ENCODE data around the gene C3orf62. TPM values are rescaled to one million over a fixed set of nuclear protein-coding genes. Genes with fewer than 3 reads are reported as not detected.

The C3orf62 gene
- total RNA-seq, 1 donor from 2014 or later: 5.3 TPM

DNA sequence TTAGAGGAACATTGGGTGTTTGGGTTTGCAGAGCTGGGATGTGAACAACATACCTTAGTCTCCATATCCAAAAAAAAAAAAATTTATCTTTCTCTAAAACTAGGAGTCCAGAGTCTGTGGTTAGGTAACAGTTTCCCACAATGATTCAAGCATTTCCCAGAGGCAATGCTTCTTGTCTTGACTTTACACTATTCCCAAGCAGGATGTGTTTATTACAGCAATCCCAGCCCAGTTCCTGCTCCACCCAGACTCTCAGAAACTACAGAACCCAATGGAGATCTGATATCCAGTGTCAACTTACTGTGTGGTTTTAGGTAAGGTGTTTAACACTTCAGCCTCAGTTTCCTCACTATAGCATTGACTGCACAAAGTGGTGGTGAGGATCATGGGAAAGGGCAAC is 2.3 kb upstream of the C3orf62 start:
- Mint-ChIP-seq H3K27me3 (no peaks in the 10 kb centered on the region), H3K4me1 (peaks cover 22% of the 10 kb centered on the region), H3K36me3 (ENCODE audit: low read depth) (peaks cover 50% of the 10 kb centered on the region), H3K9me3 (no peaks in the 10 kb centered on the region), H3K4me3 (no peak overlapping the region), H3K27ac (no peak overlapping the region)
- CTCF ChIA-PET: no interaction called here
- TF ChIP-seq, protein P1, sequence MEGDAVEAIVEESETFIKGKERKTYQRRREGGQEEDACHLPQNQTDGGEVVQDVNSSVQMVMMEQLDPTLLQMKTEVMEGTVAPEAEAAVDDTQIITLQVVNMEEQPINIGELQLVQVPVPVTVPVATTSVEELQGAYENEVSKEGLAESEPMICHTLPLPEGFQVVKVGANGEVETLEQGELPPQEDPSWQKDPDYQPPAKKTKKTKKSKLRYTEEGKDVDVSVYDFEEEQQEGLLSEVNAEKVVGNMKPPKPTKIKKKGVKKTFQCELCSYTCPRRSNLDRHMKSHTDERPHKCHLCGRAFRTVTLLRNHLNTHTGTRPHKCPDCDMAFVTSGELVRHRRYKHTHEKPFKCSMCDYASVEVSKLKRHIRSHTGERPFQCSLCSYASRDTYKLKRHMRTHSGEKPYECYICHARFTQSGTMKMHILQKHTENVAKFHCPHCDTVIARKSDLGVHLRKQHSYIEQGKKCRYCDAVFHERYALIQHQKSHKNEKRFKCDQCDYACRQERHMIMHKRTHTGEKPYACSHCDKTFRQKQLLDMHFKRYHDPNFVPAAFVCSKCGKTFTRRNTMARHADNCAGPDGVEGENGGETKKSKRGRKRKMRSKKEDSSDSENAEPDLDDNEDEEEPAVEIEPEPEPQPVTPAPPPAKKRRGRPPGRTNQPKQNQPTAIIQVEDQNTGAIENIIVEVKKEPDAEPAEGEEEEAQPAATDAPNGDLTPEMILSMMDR (IDR thresholded peaks at IDR 0.05): no peak
- POLR2A ChIA-PET: interaction anchor here (0.5 to 1.0 kb wide), 2 partner anchors 61 to 94 kb away, joined by 3 to 5 read pairs; no protein-coding TSS in a partner anchor
- DNase-seq (no peak), ATAC-seq (ENCODE audit: low read depth) (no peak)
- intact Hi-C loops (cut with micrococcal nuclease): no loop called here

DNA sequence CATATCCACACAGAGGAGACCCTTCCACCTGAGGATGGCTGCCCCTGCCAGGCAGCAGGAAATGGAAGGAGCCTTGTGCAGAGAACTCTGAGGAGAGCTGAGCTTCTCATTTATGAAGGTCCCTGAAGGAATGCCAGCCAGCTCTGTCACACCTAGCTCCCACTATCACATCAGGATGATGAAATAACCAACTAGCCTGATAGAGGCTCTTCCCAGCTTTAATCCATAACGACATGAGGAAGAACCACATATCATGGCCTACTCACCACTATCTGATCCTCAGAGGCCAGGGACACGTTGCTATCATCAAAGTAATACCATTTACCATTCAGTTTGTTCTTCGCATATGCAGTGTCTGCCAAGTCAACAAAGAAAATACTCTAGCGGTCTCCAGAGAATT is 1.5 kb upstream of the C3orf62 start:
- no peaks in the 10 kb centered on the region for H3K27me3 Mint-ChIP-seq
- POLR2A ChIA-PET: interaction anchor here (0.5 to 2.2 kb wide), 5 partner anchors 27 to 185 kb away, joined by 3 to 8 read pairs (median 5); partner anchors contain the start of gene QRICH1
- CTCF ChIA-PET: no interaction called here
- intact Hi-C loops (cut with micrococcal nuclease): no loop called here
- no peak for DNase-seq
- peak overlapping the region; percentile 92 for H3K27ac Mint-ChIP-seq
- ATAC-seq (ENCODE audit: low read depth): no peak
- no peaks in the 10 kb centered on the region for H3K9me3 Mint-ChIP-seq
- H3K4me1 Mint-ChIP-seq: peaks cover 20% of the 10 kb centered on the region
- no peak overlapping the region for H3K4me3 Mint-ChIP-seq
- TF ChIP-seq, protein P1 (IDR thresholded peaks at IDR 0.05): no peak
- peaks cover 42% of the 10 kb centered on the region for H3K36me3 Mint-ChIP-seq (ENCODE audit: low read depth)

DNA sequence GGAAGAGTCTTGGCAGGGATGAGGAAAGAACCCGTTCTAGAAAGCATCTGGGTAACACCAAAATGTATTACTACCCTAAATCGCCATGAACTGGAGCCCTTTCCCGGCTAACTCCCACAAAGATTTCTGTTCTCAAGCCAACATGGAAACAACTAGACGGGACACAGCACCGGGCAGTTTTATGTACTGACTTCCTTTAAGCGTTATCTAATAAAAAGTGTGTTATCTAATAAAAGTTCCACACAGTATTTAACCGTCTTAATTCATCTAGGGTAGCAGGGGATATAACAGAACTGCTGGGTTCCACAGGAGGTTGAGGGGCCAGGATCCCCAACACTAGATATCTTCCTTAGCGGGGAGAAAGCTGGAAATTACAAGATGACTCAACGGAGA is 347 bp upstream of the C3orf62 start:
- ATAC-seq (ENCODE audit: low read depth) (no peak), DNase-seq (no peak)
- Mint-ChIP-seq H3K27ac (peak overlapping the region; percentile 92), H3K27me3 (no peaks in the 10 kb centered on the region), H3K9me3 (no peaks in the 10 kb centered on the region), H3K4me3 (peak overlapping the region; percentile 89), H3K4me1 (peaks cover 20% of the 10 kb centered on the region), H3K36me3 (ENCODE audit: low read depth) (peaks cover 34% of the 10 kb centered on the region)
- POLR2A ChIA-PET: interaction anchor here (0.6 to 2.2 kb wide), 3 partner anchors 61 to 184 kb away, joined by 4 to 8 read pairs (median 6); partner anchors contain the start of genes QRICH1 and USP4
- TF ChIP-seq, protein P1 (IDR thresholded peaks at IDR 0.05): no peak
- intact Hi-C loops (cut with micrococcal nuclease): loop anchor here (2.0 kb wide), 1 partner anchor 107 kb away; the partner anchor contains the start of gene KLHDC8B
- CTCF ChIA-PET: no interaction called here

DNA sequence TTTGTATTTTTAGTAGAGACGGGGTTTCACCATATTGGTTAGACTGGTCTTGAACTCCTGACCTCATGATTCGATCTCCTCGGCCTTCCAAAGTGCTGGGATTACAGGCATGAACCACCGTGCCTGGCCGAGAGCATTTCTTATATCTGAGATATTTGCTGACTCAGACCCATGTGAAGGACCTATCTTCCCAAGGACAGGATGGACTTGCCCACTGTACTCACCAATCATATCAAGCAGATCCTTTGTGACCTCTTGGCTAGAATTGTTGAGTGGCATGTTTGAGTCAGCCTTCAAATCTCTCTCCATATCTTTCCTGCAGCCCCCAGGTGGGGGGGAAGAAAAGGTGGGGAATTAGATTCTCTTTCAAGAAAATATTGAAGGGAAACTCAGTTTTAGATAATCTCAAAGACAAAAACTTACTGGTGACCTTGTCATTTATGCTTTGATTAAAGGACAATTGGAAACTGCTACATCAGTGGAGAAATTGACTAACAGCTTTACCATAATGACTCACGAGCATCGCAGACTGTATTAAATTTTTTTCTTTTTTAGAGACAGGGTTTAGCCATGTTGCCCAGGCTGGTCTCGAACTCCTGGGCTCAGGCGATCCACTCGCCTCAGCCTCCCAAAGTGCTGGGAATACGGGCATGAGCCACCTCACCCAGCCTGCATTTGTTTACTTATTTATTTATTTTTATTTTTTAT is 3.1 kb downstream of the C3orf62 start:
- no peak overlapping the region for H3K27ac Mint-ChIP-seq
- peaks cover 20% of the 10 kb centered on the region for H3K4me1 Mint-ChIP-seq
- no peak overlapping the region for H3K4me3 Mint-ChIP-seq
- intact Hi-C loops (cut with micrococcal nuclease): no loop called here
- ChIA-PET POLR2A (no interaction called here), CTCF (no interaction called here)
- no peak for ATAC-seq (ENCODE audit: low read depth)
- H3K36me3 Mint-ChIP-seq (ENCODE audit: low read depth): peaks cover 23% of the 10 kb centered on the region
- H3K9me3 Mint-ChIP-seq: no peaks in the 10 kb centered on the region
- DNase-seq: no peak
- TF ChIP-seq, protein P1 (IDR thresholded peaks at IDR 0.05): no peak
- H3K27me3 Mint-ChIP-seq: no peaks in the 10 kb centered on the region

DNA sequence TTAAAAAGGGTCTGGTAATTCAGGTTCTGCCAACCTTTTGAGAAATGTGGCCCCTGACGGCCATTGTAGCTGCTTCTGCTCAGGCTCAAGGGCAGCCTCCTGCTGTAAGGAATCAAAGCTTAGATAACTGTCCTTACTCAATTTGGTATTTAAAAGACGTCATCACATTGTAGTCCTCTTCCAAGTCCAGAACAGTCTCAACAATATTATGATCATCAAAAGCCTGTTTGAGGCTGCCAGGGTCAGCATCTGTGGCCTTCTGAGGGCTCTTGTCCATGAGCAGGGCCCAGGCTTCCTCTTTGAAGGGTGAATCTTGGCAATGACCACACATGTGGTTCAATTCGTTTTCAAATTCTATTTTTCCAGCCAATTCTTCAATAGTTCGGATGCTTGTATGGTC is 6.0 kb downstream of the C3orf62 start:
- Mint-ChIP-seq H3K9me3 (no peaks in the 10 kb centered on the region), H3K27me3 (no peaks in the 10 kb centered on the region), H3K4me1 (peaks cover 5% of the 10 kb centered on the region), H3K36me3 (ENCODE audit: low read depth) (peaks cover 10% of the 10 kb centered on the region), H3K27ac (no peak overlapping the region), H3K4me3 (no peak overlapping the region)
- TF ChIP-seq, protein P1 (IDR thresholded peaks at IDR 0.05): no peak
- DNase-seq (no peak), ATAC-seq (ENCODE audit: low read depth) (no peak)
- ChIA-PET POLR2A (no interaction called here), CTCF (no interaction called here)
- intact Hi-C loops (cut with micrococcal nuclease): no loop called here

Measured in activated B cell treated with CpG ODN at 0.5 μM for 24 hours (primary cell).